ENCODE data around the gene LRRC71.

DNA sequence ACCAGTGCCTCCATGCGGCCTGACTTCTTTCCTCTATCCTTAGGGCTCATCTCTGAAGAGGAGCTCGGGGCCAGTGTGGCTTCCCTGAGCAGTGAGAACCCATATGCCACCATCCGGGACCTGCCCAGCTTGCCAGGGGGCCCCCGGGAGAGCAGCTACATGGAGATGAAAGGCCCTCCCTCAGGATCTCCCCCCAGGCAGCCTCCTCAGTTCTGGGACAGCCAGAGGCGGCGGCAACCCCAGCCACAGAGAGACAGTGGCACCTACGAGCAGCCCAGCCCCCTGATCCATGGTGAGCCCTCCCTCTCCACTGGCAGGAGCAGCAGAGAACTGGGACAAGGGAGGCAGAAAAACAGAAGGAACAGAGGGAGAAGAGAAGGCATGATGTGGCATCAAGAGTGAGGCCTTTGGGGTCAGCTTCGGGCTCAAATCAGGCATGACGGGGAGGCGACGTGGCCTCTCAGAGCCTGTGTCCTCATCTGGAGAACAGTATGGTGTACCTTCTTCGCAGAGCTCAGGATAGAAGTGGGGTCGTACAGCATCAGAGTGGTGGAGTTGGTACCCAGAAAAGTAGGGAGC is 6.5 kb upstream of the LRRC71 start:
- TF ChIP-seq EZH2 (IDR thresholded peaks at IDR 0.05; ENCODE audit: borderline replicate concordance, insufficient read depth, low read depth, low read length, poor library complexity, severe bottlenecking) (no peak), CTCF (IDR thresholded peaks at IDR 0.05) (no peak)
